Fibroblast of skin of left biceps (primary cell): ENCODE data around the gene PLEKHN1.

Experiments used
- DNase-seq, 2 experiments: peaks; one replicate each; pipeline ENCODE4 v3.0.0-alpha.2; 2013; ENCODE audit warnings: low read depth in 2 of 2

PLEKHN1 gene, protein sequence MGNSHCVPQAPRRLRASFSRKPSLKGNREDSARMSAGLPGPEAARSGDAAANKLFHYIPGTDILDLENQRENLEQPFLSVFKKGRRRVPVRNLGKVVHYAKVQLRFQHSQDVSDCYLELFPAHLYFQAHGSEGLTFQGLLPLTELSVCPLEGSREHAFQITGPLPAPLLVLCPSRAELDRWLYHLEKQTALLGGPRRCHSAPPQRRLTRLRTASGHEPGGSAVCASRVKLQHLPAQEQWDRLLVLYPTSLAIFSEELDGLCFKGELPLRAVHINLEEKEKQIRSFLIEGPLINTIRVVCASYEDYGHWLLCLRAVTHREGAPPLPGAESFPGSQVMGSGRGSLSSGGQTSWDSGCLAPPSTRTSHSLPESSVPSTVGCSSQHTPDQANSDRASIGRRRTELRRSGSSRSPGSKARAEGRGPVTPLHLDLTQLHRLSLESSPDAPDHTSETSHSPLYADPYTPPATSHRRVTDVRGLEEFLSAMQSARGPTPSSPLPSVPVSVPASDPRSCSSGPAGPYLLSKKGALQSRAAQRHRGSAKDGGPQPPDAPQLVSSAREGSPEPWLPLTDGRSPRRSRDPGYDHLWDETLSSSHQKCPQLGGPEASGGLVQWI

DNA sequence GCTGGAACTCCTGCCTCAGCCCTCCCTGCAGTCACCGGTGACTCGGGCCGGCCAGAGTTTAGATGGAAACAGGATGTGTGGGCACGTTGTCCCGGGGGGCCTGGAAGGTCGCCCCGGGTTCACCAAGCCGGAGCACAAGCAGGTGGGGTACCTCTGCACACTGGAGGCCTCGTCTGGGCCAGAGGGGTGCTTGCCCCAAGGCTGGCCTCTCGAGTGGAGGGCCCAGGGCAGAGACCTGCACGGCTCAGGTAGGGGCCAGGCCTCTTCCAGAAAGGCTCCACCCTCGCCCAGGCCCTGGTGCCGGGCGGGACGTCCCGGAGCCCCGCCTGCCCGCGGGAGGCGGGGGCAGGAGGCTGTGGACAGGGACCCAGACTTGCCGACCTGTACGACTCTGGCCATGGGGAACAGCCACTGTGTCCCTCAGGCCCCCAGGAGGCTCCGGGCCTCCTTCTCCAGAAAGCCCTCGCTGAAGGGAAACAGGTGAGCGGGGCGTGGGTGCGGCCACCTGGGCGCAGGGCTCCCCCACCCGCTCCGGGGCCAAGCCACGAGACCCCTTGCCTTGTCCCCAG is at the start of gene PLEKHN1:
TSS of gene PLEKHN1 (plus strand) at position 348 of the 569 bp plus-strand sequence. CDS start at position 398, 50 bp downstream.
- no peak for DNase-seq

DNA sequence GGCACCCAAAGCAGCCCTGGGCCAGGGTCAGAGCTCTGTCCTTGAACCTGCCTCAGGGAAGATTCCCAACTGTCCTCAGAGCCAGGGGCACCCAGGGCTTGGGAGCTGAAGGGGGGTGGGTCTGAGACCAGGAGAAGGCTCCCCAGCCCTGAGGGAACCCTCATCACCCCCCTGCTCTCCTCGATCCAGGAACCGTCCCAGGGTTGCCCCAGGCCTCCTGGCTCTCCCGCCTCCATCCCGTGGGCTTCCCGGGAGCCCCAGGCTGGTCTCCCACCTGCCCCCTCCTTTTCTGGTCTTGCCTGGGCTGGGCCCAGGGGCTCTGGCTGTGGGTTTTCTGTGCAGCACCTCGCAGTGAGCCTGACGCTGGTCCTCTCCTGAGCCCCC is 49.2 kb upstream of the PLEKHN1 start:
- DNase-seq: no peak

DNA sequence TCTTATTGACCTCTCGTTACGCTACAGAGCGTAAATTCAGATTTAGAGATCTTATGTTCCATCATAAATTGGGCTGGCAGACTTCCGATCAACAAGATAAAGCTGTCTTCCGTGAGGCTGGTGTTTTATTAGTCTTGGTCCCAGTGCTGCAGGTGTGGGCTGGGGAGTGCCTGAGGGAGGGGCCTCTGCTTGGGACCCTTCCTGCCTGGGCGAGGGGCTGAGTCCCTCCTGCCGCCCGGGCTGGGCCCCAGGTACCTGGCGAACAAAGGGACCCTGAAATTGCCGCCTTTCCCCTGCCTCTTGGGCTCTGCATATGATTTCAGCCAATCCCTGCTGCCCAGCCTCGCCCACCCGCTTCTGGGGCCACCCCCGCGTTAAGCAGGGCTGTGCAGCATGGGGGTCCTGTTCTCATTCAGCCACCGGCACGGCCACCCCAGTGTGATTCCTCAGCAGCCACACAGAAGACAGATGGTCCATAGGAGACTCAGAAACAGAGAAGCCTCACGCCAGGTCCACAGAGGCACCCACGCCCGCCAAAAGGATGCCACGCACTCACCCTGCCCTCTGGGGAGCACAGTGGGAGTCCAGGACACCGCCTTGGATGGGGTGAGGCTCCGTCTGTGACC is 48.7 kb upstream of the PLEKHN1 start:
- no peak for DNase-seq

DNA sequence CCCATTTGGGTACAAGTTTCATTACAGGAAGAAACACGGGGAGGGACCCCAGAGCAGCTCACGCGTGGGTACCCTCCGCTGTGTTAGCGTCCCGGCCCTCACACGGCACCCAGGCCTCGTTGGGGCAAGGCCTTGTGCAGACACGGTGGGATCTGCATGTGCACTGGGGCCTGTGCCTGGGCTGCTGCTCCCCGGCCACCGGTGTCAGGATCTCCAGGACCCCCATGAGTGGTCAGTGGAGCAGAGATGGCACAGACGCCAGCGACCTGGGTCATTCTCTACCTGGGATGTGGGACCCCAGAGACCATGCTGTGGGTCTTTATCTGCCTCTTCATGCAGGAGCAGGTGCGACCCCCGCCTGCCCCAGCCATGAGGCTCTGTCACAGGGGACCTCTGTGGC is 47.9 kb upstream of the PLEKHN1 start:
- no peak for DNase-seq

DNA sequence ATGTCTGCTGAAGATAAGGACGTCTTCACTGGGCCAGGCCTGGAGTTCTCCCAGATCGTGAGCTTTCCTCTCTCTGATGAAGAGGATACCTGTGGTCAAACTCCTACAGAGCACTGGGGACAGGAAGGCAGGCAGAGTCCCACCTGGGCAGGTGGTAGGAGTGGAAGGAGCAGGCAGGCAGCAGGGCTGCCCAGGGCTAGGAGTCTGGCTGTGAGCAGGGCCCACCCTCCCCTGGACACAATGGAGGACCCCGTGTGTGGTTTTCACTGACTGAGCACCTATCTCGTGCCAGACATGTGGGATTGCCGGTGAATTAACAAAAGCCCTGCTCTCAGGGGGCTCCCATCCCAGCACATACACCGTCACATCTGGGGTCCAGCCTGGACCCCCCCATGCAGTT is 47.4 kb upstream of the PLEKHN1 start:
- DNase-seq: no peak

DNA sequence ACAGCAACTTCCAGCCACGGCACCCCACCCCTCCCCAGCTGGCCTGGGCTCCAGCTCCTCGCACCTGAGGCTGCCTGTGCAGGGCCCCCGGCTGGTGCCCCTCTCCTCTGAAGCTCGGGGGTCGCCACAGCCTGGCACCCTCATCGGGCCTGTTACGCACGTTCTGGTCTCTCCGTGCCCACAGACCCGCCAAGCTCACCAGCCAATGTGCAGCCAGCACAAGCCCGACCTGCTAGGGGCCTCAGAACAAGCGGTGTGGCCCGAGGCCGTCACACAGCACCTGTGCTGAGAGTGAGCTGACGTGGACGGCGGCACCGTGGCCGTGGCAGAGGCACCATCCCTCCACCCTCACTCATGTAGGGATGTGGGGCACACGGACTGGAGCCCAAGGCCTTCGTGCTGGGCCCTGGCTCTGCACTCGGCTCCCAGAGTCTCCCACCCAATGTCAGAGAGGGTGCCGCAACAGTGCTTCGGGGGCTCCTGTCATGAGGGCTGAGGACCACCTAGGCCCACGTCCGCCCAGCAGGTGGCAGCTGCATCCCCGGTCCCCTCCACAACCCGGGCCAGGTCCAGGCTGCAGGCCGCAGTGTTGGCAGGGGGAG is 46.9 kb upstream of the PLEKHN1 start:
- no peak for DNase-seq

DNA sequence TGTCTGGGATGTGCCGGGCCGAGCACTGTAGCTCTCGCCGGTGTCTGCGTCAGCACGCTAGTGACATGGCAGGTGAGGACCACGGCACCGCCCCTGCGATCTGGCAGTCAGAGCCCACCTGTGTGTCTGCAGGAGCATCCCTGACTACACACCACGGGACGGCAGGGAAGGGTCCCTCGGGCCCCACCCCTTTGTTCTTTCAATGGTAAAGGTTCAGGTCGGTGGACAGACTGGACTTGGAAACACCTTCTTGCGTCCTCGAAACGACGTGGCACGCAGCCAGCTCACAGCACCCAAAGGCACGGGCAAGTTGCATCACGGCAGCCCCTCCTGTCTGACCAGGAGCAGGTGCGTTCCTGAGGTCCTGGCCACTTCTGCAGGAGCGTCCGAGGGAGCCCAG is 46.3 kb upstream of the PLEKHN1 start:
- no peak for DNase-seq

DNA sequence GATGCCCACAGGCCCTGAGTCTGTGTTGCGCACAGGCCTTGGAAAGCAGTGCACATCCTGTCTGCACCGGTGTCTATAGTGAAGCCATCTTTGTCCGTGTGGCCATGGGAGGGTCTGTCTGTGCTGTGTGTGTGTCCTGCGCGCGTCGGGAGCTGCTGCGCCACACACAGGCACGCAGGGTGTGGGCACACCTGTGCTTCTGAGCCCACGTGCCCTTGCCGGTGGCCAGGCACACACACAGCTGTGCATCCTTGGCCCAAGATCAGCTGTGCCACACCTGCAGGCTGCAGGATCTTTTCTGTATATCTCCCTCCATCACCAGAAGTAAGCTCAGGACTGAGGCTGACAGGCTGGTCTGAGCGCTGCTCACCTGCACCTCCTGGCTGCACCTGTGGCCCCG is 45.8 kb upstream of the PLEKHN1 start:
- no peak for DNase-seq

DNA sequence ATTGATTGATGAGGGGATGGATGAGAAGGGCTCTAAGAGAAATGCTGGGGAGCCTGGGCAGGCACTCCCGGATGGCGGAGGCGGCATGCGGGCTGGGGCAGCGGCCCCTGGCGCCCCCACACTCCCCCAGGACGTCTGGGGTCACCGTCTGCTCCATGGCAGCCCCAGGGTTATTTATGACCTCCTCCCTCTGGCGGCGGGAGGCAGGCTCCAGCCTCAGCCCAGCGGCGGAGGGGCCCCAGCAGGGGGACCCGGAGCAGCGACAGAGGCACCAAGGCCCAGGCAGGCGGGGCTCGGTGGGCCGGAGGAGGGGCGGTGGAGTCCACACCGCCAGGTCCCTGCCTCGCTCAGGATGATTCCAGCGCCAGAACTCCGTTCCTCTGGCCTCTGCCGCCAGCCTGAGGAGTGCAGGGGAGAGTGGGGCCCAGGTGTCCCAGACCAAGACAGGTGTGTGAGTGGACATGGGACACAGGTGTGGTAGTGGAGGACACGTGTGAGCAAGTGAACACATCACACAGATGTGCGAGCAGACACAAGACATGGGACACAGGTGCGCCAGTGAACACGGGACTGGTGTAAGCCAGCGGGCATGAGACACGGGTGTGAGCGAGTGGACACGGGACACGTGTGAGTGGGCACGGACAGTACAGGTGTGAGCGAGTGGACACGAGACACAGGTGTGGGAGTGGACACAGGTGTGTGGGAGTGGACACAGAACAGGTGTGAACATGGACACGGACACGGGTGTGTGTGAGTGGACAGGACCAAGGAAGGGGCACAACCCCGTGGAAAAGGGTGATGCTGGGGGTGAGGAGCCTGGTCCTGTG is 45.1 kb upstream of the PLEKHN1 start:
- DNase-seq: no peak

DNA sequence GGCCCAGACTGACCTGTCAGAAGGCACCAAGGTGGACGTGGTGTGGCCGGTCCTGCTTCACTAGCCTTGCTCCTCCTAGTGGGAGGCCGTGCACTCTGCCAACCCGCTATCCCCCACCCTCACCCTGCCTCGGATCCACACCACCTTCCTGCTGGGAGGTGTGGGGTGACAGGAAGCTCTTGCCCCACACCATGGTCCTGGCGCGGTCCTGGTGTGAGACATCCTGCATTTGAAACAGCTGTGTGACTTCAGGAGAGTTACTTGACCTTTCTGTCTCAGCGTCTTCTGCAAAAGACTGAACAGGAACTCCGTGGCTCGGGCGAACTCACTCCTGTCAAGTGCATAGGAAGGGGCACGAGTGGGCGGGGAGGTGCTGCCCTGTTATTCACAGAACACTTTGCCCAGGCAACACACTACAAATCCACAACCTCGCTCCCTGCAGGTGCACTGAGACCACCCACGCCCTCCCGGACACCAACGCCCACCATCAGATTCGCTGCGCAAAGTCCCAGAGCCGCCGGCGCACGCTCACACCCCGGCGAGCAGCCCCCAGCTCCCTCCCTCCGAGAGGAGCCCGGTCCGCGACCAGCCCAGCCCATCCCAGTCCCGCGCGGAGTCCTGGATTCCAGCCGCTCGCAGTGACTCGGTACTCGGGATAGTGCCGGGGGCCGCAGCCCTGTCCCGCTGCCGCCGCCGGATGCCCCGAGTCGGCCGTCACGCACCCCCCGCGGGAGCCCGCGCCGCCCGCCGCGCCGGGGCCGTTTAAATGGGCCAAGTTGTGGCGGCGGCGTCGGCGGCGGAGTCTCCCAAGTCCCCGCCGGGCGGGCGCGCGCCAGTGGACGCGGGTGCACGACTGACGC is 42.9 kb upstream of the PLEKHN1 start, which contains the start of gene SAMD11:
TSS of gene SAMD11 (plus strand) at position 793 of the 860 bp plus-strand sequence. CDS start 509 bp downstream, outside the sequence.
- DNase-seq: peak; percentile 75 to 77

DNA sequence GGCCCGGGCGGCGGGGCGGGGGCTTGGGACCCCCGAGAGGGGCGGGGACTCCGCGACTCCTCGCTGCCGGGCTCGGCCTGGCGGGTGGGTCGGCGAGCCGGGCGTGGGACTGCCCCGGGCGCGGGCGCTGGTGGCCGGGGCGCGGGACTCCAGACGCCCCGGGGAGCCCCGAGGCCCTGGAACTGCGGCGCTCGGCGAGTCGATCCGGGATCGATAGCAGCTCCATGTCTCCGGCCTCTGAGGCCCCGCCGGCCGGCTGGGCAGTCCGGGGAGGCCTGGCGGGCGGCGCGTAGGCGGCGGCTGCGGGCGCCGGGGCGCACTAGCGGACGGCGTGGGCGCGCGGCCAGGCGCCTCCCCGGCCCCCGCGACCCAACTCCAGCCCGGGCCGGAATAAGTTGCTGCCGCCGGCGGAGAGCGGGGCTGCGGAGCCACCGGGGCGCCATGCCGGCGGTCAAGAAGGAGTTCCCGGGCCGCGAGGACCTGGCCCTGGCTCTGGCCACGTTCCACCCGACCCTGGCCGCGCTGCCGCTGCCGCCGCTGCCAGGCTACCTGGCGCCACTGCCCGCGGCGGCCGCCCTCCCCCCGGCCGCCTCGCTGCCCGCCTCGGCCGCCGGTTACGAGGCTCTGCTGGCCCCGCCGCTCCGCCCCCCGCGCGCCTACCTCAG is 42.2 kb upstream of the PLEKHN1 start:
- DNase-seq: no peak

DNA sequence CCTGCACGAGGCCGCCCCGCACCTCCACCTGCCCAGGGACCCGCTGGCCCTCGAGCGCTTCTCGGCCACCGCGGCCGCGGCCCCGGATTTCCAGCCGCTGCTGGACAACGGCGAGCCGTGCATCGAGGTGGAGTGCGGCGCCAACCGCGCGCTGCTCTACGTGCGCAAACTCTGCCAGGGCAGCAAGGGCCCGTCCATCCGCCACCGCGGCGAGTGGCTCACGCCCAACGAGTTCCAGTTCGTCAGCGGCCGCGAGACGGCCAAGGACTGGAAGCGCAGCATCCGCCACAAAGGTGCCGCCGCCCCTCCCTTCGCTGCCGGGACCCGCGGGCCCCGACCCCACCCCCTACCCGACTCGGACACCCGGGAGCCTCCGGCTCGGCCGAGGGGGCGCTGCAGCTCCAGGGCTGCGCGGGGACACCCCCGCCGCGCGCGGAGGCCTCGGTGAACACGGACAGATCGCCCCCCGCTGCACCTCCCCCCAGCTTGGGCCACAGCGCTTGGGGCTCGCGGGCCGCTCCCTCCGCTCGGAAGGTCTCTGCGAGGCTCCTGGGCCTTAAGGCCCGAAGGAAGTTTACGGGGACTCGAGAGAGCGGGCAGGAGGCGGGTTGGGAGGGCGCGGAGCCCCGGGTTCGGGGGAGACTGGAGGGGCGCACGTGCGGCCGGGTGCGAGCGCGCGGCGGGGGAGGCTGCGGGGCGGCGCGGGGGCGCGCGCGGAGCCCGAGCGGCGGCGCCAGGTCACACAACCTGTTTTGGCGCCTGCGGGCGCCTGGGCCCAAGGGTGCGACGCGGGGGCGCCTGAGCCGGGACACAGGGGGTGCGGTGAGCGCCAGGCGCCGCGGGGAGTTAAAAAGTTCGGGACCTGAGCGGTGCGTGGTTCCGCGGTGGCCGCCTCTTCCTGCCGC is 41.4 kb upstream of the PLEKHN1 start:
- no peak for DNase-seq

DNA sequence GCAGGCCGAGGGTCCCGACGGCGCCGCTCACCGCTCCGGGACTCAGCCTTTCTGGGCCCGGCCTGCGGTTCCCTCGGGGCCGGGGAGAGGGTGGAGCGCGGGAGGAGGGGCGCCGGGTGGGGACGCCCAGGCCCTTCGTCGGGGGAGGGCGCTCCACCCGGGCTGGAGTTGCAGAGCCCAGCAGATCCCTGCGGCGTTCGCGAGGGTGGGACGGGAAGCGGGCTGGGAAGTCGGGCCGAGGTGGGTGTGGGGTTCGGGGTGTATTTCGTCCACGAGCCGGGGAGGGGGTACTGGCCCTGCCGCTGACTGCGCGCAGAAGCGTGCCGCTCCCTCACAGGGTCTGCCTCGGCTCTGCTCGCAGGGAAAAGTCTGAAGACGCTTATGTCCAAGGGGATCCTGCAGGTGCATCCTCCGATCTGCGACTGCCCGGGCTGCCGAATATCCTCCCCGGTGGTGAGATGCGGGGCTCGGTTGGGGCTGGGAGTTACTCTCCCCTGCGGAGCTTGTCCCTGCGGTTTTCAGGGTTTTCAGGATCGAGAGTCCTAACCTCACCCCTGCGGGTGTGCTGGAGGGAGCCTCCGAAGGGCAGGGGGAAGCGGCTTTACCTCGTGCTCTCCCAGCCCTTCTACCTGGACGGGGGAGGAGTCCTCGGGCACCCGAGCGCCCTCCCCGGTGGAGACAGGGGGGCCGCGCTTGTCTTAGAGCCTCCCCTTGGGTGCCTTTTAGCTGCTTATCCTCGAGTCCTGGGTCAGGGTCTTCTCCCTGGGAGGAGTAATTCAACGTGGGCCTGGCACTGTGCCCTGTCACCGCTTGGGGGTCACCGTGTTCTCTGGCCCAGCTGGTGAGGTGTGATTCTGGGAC is 40.5 kb upstream of the PLEKHN1 start:
- no peak for DNase-seq

DNA sequence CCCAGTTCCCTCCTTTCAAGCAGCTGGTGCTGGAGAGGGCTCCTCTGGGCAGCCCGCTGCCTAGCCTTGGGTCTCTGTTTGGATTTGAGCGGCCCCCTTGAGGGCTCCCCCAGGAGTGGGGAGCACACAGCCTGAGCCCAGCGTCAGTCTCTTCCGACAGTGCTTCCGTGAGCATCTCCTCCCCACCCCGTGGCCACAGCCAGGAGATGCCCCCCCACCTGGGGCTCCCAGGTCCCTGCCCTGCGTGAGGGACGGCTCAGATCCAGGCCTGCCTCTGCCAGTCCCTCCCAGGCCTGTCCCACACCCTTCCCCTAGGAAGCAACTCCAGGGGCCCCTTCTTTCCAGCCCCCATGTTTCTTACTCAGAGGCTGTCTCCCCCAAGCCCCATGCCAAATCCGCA is 39.0 kb upstream of the PLEKHN1 start:
- no peak for DNase-seq

DNA sequence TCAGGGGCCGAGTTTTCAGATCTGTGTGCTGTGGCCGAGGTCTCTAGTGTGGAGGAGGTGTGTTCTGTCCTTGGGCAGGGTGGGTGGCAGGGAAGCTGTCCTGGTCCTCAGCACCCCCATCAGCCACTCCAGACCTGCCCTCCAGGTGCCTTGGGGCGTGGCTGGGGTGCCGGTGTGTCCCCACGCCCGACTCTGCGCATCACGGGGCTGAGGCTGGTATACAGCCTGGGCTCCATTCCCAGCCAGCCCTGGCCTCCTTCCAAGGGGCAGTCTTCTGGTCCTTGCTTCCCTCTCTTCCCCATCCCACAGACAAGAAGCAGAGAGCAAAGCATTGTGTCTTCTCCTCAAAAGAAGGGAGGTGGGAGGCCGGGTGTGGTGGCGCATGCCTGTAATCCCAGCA is 38.5 kb upstream of the PLEKHN1 start:
- DNase-seq: no peak

DNA sequence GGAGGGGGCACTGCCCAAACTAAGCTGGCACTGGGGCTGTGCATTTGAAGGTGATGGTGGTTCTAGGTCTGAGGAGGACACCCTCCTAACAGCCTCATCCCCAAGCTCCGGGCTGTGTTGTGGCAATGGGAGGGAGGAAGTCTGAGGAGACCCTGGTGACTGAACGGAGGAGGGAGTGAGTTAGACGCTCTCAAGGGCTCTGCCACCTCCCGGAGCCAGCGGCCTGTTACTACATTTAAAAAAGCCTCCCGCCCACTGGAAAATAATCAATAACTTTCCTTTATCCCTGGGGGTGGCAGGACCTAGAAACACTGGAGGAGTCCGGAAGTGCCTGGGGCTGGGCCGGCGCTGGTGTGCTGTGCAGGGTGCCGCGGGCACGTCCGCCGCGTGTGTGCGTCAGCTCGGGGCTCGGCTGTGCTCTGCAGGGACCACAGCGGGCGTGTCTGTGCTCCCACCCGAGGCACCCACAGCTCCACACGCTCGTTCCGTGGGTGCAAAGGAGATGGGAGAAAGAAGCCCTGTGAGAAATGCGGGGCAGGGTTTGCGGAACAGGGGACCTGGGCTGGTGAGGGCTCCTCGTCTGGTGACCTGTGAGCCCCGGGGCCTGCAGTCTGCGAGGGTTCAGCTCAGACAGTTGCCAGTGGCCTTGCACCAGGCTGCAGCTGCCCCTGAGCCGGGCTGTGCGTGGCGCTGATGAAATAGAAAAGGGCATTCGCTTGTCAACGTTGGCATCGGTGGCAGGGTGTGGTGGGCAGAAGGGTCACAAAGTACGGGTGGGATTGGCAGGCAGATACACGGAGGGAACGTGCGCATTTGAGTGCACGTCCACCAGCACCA is 37.2 kb upstream of the PLEKHN1 start:
- DNase-seq: no peak
